ENCODE measurements around the gene GH1.

GRCh38 chr17:63946440-63947363, 28.1 kb upstream of the GH1 start:
- TF ChIP-seq, protein P1, sequence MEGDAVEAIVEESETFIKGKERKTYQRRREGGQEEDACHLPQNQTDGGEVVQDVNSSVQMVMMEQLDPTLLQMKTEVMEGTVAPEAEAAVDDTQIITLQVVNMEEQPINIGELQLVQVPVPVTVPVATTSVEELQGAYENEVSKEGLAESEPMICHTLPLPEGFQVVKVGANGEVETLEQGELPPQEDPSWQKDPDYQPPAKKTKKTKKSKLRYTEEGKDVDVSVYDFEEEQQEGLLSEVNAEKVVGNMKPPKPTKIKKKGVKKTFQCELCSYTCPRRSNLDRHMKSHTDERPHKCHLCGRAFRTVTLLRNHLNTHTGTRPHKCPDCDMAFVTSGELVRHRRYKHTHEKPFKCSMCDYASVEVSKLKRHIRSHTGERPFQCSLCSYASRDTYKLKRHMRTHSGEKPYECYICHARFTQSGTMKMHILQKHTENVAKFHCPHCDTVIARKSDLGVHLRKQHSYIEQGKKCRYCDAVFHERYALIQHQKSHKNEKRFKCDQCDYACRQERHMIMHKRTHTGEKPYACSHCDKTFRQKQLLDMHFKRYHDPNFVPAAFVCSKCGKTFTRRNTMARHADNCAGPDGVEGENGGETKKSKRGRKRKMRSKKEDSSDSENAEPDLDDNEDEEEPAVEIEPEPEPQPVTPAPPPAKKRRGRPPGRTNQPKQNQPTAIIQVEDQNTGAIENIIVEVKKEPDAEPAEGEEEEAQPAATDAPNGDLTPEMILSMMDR (IDR thresholded peaks at IDR 0.05) = peak in 5 of 7 experiments; percentile 13 to 70 (median 42)
- TF ChIP-seq POLR2A (IDR thresholded peaks at IDR 0.05) (no peak), POLR2AphosphoS5 (IDR thresholded peaks at IDR 0.05) (no peak), EP300 (IDR thresholded peaks at IDR 0.05) (no peak)
